HG03103 (cell line): Measurements from ENCODE around the gene FSD1L.

Experiments used
- ATAC-seq: cut with Tn5 transposase; IDR thresholded peaks from one replicate; pipeline ENCODE4 v1.9.1; 2021; ENCODE audit warnings: low read depth; ENCODE audit not compliant: unreplicated experiment

The FSD1L gene

DNA sequence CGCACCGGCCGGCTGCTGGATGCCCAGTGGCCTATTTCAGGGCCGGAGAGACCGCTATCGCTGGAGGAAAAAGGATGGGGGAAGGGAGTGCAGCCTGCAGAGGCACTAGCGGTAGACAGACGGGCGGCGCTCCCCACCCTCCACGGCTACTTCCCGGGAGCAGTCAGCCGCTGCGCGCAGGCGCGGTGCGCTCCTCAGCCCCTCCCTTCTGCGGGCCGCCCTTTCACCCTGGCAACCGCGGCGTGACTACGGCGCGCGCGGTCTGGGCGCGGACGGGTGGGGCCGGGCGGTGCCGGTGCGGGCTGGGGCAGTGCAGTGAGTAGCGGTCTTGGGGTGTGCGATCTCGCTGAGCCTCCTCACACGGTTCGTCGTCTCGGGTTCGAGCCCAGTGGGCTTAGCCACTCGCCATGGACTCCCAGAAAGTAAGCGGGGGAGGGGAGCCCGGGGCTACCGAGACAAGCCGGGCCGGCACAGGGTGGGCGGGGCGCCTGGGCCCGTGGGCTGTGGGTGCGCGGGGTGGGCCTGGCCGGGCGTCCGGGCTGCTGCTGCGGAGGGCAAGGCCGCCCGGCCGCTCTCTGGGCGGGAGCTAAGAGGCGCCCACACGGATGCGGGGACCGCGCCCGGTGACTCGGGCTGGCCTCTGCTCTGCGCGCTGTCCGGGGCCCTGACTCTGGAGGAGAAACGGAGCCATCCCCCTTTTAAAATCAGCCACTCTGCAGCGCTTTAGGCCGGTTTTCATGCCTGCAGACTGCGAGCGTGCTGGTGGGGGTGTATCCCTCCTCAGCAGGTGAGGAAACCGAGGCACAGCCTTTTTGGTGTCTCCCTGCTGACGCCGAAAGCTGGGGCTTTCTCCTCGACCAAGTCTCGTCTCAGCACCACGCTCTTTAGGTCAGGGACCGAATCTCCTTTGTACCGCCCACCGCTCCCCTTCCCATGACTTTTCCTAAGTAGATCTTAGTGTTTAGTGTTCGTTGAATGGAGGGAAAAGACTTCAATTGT, at the start of gene FSD1L:
TSS of gene FSD1L (plus strand) at position 221 of the 999 bp plus-strand sequence. CDS start at position 408, 187 bp downstream.
- peak; percentile 93 for ATAC-seq

DNA sequence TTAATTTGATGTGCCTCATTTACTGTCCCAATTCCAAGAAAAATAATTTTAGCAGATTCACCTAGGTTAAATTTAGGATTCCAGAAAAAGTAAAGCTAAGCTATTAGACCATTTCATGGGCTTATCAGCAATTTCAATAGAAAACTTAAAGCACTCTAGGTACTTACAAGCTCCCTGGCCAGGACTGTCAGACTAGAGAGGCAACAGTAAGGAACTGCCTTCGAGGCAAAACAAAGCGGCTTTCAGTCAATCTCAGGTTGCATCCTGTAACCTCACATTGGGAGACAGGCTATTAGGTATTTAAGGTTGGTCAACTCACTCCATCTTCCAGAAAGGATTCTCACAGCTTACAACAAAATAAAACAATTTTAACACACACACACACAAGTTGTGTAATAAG, 48.7 kb upstream of the FSD1L start:
- ATAC-seq, result no peak

DNA sequence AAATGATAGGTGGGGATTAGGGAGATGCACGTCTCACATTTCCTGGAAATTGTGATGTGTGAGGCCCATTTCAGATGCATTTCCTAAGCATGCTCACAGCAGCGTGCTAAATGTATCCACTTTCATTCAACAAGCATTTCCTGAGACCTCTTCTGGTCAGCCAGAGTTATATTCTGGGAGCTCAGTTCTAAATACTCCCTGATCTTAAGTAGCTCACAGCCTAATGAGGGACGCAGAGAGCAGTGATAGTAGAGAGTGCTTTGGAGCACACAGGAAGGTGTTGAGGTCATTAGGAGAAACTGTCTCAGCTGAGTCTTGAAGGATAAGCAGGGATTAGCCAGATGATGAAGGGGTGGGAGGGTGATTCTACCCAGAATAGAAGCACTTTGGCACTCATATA, 46.2 kb upstream of the FSD1L start:
- no peak for ATAC-seq

DNA sequence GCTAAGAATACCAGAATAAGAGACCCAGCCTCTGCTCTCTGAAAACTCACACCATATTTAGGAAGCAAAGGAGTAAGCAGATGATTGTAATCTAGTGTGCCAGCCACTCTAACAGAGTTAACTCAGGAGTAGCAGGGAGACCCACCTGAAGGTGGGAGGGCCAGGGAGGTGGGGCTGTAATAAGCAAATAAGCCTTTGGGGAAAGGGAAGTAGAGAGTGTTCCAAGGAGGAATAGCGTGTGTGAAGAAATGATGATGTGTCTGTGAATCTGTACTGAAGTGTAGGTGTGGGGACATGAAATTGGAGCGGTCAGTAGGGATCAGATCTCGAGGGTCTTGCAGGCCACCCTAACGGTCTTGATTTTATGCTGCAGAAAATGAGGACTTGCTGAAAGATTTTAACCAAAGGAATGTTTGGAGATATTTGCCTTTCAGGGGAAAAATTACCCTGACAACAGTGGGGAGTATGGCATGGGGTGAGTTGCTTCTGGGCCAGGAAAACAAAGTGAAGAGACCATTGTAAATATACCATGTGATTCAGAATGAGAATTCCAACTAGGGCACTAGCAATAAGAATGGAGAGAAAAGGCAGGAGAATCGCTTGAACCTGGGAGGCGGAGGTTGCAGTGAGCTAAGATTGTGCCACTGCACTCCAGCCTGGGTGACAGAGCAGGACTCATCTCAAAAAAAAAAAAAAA, 44.1 kb upstream of the FSD1L start:
- no peak for ATAC-seq

DNA sequence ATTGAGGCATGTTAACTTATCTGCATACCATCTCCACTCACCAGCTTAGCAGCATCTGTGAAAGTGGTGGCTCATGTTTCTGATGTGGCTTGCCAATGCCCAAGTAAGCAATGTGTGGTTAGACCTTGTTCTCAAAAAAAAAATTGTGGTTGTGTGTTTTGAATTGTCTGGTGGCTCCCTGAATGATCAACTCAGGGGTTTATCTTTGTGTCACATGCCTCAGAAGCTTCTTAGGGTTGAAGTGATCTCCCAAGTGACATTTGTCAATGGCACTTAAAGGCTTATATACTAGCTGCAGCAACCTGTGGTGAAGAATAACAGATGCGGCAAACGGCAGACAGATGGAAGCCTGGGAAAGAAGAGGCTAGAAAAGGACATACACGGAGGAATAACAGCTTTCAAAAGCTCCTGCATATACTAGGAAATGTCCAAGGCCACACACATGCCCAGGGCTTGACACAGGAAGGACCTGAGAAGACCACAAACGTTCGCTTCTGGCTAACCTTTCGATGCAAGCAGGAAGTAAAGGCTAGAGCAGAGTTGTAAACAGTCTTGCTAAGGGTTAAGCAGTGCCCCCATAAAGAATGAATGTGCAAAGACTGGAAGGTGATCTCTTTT, 42.2 kb upstream of the FSD1L start:
- ATAC-seq, result peak; percentile 87

DNA sequence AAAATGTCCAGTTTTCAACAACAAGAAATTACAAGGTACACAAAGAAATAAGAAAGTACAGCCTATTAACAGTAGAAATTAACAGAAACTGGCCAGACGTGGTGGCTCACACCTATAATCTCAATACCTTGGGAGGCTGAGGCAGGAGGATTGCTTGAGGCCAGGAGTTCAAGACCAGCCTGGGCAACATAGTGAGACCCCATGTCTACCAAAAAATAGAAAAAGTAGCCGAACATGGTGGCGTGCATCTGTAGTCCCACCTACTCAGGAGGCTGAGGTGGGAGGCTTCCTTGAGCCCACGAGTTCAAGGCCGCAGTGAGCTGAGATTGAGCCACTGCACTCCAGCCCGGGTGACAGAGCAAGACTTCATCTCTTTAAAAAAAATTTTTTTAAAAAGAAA, 41.5 kb upstream of the FSD1L start:
- ATAC-seq, result no peak

DNA sequence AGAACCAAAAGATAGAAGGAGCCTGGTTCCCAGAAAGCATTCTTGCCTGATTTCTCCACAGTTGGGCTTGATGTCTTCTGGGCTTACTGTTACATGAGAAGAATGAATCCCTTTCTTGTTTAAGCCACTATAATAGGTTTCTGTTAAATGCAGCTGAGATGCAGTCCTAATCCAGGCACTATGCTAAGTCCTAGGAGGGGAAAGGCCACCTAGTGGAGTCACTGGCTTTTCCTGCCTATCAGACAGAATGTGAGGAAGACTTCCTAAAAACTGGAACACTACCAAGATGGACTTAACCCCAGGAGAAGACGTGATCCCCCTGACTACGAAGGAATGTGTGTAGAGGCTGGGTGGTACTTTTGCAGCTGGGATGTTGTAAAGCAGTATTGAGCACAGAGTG, 34.3 kb upstream of the FSD1L start:
- ATAC-seq, result no peak

DNA sequence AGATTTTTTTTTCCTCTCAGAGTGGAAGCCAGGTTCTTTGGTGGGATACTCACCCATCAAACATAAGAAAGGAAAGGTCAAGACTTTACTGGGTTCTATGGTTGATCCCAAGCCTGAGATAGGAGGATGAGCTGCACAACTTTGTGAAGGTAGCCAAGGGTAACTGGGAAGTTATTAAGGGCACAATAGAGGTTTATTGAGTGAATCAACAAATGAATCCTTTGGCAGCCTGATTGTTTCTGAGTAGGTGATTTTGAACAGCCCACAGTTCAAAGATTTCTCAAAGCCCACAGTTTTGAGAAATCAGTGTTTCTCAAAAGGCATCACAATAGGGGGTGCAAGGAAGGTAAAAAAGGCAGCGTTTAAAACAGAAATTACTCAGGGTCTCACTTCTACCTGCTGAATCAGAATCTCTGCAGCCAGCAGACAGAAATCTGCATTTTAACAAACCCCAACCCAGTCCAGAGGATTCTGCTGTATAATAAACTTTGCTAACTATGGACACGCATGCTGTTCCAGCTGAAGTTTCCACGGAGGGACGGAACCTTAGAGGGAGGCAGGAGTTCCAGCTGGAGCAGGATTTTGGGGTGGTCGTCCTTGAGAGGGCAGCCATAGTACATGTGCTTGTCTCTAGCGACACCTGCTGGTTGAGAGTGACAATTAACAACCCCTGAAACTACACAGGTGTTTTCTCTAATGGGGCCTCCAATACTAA, 32.7 kb upstream of the FSD1L start:
- ATAC-seq, result peak; percentile 64

DNA sequence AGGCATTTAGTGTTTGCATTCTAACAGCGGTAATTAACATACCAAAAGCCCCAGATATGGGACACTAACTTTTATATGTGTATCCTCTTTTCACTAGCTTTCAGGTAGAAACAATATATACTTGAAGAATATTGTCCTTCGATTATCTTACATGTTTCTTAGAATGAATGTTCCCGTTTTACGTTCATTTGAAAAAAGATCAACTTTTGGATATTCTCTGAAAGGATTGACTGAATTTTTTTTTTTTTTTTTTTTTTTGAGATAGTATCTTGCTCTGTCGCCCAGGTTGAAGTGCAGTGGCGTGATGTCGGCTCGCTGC, 32.2 kb upstream of the FSD1L start:
- no peak for ATAC-seq

DNA sequence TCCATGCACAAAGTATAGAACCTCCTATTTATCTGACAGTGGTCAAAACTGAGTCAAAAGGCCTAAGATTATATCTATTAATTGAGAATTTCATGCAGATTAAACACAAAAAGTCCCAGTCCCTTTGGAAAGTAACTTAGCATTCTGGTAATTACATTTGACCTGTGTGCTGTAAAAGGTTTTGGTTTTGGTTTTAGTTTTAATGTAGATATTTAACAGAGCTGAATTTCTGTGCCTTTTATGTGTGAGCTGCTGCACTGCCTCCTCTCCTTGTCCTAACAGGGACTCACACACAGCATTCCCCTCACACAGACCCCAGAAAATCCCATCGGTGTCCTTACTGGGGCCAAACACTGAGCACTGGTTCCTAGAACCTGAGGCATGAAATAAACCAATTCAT, 31.0 kb upstream of the FSD1L start:
- peak; percentile 57 for ATAC-seq

DNA sequence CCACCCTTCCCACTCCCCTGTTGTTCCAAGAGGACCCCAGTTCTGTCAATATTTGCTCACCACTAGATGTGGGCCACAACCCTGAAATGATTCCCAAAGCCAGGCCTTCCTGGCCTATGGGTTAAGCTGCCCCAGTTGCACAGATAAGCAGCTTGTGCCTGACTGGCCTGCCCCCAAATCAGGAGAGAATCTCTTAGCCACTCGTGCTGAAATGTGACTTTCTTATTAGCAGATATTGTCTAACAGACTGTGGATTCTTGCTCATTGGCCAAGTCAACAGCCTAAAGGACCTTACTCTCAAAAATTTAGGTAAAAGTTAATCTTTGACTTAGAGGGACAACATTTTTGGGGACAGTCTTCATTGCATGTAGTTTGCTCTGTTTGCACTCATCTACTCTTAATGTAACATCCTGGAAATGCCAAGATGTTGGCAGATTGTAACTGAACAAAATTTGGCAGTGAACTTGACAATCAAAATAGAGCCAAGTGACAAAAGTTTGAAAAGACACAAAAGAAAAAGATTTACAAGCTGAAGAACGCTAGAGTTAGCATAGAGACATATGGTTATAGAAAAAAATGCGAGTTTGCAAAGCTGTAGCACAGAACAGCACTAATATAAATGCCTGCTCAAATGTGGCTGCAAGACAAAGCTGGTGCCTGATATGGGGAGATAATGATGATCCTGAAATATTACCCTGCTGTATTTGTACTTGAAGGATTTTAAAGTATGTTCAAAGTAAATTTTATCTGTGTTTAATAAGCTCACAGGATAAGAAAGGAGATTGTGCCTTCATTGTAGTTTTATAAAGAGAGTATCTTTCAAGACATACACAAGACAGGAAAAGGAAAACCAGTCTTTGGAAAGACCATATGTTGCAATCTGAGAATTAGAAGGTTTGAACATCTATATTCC, 29.0 kb upstream of the FSD1L start:
- ATAC-seq, result no peak

DNA sequence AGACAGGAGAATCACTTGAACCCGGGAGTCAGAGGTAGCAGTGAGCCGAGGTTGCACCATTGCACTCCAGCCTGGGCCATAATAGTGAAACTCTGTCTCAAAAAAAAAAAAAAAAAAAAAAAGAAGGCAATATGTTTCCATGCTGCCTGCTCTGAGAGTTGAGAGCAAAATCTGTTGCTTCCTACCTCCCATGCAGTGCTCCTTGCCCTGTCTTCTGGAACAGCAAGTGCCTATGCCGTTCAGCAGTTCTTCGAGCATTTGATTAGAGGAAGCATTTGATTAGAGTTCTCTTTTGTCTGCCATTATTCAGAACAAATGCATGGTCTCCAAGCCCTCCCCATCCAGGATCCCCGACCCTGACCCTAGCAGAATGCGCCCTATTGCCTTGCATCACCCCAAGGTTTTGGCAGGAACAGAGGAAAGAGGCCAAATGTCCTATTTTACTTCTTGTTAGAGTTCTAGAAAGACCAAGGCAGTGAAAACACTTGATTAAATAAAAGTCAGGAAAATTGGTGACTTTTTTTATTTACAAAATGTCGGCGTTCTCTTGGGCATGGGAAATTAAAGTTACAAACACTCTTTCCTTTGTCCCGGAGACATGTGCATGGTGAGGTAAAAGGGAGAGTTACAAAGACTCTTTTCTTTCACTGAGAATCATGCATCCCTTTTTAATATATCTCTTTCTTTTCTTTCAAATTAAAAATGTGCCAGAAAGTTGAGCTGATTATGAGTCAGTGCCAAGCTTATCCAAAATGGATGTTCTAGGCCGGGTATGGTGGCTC, 27.8 kb upstream of the FSD1L start:
- ATAC-seq, result no peak

DNA sequence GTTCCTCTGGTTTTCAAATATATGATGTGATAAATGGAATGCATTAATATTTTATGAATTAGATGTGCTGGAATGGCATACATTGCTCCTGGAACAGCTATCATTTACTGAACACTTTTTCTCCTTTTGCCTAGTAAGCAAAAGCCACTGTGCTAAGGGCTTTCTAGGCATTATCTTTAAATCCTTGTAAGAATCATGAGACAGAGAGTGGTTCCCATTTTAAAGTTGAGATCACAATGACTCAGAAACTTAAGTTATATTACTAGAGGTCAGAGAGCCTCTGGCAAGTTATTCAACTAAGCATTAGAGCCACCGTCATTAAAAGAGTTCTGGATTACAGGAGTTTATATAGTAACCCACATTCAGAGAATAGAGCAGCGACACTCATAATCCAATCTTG, 26.7 kb upstream of the FSD1L start:
- no peak for ATAC-seq

DNA sequence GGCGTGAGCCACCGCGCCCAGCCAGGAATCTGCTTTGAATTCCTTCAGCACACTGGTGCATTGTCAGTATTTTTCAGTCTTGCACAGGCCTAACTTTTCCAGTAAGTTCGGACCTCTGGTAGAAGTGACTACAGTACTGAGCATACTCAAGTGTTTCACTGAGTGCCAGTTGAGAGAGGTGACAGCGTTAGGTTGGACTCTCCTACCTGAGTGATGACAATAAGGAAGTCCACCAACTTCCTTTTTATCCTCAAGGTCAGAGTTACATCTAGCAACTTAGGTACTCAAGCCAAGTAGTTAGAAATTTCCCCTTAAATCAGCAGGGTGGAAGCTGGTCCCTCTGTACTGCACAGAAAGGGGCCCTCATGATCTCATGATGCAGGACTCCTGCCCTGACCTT, 26.0 kb upstream of the FSD1L start:
- no peak for ATAC-seq

DNA sequence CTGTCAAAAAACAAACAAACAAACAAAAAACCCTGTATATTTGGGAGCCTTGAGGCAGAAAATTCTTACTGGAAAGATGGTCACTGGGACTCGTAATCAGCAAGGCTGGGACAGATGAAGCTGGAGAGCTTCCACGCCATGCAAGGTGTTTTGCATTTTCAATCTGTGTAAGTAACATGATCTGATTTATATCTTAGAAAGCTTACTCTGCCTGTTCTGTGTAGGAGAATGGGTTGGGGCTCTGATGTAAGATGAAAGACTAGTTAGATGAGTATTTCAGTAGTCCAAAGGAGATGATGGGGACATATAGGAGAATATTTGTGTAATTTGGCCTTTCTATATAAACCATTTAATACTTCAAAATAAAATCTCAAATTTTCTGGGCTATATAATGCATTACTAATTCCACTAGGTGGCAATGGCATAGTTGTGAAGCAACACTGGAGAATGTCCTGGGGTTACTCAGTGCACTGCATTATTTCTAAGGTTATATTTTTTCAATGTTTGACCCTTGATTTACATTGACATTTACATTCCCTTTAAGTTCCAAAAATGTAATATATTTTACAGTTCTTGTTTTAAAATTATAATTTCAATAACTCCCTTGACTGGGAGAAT, 21.9 kb upstream of the FSD1L start:
- ATAC-seq, result peak; percentile 59

DNA sequence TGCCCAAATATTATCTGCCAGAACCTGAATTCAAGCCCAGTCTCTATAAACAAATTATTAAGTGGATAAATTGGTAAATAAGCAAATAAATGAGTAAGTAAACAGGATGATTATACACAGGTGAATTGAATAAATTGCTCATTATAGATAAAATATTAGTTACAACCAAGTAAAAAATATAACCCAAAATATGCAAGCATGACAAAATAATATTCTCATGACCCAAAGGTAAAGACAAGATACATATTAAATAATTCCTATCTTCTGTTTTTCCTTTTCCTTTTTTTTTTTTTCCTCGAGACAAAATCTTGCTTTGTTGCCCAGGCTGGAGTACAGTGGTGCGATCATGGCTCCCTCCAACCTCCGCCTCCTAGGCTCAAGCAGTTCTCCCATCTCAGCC, 21.2 kb upstream of the FSD1L start:
- no peak for ATAC-seq

DNA sequence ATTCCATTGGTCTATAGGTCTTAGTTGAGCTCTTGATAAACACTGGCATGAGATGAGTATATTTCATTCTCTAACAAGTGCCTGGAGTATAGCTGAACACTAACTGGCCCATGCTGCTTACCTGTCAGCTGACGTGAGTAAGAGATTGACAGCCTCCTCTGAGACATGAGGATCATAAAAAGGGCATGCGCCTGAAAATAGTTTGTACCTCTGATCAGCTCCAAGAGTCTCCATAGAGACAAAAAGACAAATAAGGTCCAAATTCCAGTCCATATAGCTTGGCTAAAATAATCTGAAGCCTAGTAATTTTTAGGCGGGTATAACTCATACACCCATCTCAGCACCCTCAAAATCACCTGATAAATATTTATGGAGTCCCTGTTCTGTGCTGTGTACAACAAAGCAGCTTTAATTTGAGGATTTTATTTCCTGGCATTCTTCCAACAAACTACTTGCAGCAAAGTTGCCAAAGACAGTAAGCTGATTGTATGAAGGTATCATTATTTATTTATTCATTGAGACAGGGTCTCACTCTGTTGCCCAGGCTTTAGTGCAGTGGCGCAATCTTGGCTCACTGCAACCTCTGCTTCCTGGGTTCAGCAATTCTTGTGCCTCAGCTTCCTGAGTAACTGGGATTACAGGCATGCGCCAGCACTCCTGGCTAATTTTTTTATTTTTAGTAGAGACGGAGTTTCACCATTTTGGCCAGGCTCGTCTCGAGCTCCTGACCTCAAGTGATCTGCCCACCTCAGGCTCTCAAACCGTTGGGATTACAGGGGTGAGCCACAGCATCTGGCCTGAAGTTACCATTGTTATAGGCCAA, 16.2 kb upstream of the FSD1L start:
- no peak for ATAC-seq
